Measurements from ENCODE around the gene CLEC7A. TPM values are rescaled to one million over a fixed set of nuclear protein-coding genes. Genes with fewer than 3 reads are reported as not detected.

CLEC7A gene
- total RNA-seq, 3 donors from 2014 or later (not counting 1 experiment from before 2014, with no cell fraction given) = 7.7 to 22.3 (median 20.8) TPM

DNA sequence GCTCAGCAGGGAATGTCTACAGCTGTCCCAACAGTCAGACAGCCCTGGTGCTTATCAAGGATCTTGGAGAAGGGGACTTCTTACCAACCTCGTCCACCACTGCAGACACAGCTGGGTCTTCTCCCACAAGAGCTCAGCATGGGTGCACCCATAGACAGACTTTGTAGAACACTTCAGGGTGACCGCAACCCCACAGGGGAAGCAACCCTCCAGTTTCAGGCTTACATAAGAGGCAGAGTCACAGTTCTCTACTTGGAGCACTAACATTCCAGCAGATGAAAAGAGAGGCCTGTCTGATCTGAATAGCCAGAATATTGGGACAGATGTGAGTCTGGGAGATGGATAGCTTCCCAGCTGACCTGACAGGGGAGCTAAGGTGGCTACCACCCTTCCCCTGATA is 27.7 kb downstream of the CLEC7A start:
- H3K27ac ChIP-seq (ENCODE audit: low read length) = no peak overlapping the region
- peaks cover 0 to 6% of the 10 kb centered on the region in 2 donors for H3K4me1 Mint-ChIP-seq
- H3K4me1 ChIP-seq (ENCODE audit: control insufficient read depth, insufficient read depth, low read length) = peaks cover 3% of the 10 kb centered on the region
- TF ChIP-seq, protein P1, sequence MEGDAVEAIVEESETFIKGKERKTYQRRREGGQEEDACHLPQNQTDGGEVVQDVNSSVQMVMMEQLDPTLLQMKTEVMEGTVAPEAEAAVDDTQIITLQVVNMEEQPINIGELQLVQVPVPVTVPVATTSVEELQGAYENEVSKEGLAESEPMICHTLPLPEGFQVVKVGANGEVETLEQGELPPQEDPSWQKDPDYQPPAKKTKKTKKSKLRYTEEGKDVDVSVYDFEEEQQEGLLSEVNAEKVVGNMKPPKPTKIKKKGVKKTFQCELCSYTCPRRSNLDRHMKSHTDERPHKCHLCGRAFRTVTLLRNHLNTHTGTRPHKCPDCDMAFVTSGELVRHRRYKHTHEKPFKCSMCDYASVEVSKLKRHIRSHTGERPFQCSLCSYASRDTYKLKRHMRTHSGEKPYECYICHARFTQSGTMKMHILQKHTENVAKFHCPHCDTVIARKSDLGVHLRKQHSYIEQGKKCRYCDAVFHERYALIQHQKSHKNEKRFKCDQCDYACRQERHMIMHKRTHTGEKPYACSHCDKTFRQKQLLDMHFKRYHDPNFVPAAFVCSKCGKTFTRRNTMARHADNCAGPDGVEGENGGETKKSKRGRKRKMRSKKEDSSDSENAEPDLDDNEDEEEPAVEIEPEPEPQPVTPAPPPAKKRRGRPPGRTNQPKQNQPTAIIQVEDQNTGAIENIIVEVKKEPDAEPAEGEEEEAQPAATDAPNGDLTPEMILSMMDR (IDR thresholded peaks at IDR 0.05) = no peak
- H3K9me3 Mint-ChIP-seq = peaks cover 0 to 4% of the 10 kb centered on the region in 2 donors
- H3K4me3 Mint-ChIP-seq = no peak overlapping the region
- no peaks in the 10 kb centered on the region for H3K27me3 ChIP-seq (ENCODE audit: control insufficient read depth, insufficient read depth, low read length)
- H3K36me3 Mint-ChIP-seq = peaks cover 6% of the 10 kb centered on the region
- no peak overlapping the region for H3K4me3 ChIP-seq (ENCODE audit: low read length)
- WGBS (ENCODE audit: insufficient coverage) = 69% methylated on average over 2 of the region's 2 CpGs
- intact Hi-C loops (cut with micrococcal nuclease) = no loop called here
- H3K9me3 ChIP-seq (ENCODE audit: control insufficient read depth, insufficient read depth, low read length) = no peaks in the 10 kb centered on the region
- peaks cover 12 to 13% of the 10 kb centered on the region in 2 donors for H3K27me3 Mint-ChIP-seq (ENCODE audit: low read depth in 2 of 2)
- DNase-seq (no peak), ATAC-seq (no peak)
- H3K36me3 ChIP-seq (ENCODE audit: control insufficient read depth, insufficient read depth, low read length) = no peaks in the 10 kb centered on the region
- H3K27ac Mint-ChIP-seq = no peak overlapping the region

DNA sequence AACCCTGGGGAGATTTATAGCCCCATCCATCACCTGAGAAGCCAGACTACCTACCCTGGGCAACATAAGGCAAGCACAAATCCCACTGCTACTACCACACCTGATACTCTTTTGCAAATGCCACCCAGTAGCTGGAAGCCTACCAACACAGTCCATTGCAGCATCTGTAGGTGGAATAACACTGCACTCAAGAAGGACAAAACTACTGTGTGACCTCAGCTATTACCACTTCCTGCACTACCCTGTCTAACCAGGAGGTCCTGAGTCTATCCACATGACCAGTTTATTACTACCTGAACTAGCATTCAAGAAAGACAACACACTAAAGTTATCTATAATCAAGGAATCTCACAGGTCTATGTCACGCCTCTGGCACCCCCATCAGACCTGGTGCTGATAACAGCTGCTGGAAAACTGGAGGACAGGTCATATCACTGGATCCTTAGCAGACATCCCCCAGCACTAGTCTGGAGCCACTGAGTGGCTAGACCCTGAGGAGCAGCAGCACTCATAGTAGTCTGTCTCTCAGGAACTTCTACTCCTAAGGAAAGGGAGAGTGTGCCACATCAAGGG is 28.3 kb downstream of the CLEC7A start:
- no peak overlapping the region for H3K4me3 Mint-ChIP-seq
- H3K27me3 Mint-ChIP-seq (ENCODE audit: low read depth in 2 of 2) = peaks cover 7 to 10% of the 10 kb centered on the region in 2 donors
- Histone ChIP-seq H3K9me3 (ENCODE audit: control insufficient read depth, insufficient read depth, low read length) (no peaks in the 10 kb centered on the region), H3K4me1 (ENCODE audit: control insufficient read depth, insufficient read depth, low read length) (peaks cover 3% of the 10 kb centered on the region), H3K4me3 (ENCODE audit: low read length) (no peak overlapping the region), H3K36me3 (ENCODE audit: control insufficient read depth, insufficient read depth, low read length) (no peaks in the 10 kb centered on the region), H3K27me3 (ENCODE audit: control insufficient read depth, insufficient read depth, low read length) (no peaks in the 10 kb centered on the region), H3K27ac (ENCODE audit: low read length) (no peak overlapping the region)
- DNase-seq (no peak), ATAC-seq (peak in 1 of 3 donors; percentile 45)
- H3K9me3 Mint-ChIP-seq = peaks cover 0 to 4% of the 10 kb centered on the region in 2 donors
- H3K36me3 Mint-ChIP-seq = peaks cover 6% of the 10 kb centered on the region
- no peak overlapping the region for H3K27ac Mint-ChIP-seq
- intact Hi-C loops (cut with micrococcal nuclease) = no loop called here
- H3K4me1 Mint-ChIP-seq = peaks cover 0 to 6% of the 10 kb centered on the region in 2 donors
- TF ChIP-seq, protein P1 (IDR thresholded peaks at IDR 0.05) = no peak
- WGBS (ENCODE audit: insufficient coverage) = 100% methylated on average over 1 of the region's 1 CpG

DNA sequence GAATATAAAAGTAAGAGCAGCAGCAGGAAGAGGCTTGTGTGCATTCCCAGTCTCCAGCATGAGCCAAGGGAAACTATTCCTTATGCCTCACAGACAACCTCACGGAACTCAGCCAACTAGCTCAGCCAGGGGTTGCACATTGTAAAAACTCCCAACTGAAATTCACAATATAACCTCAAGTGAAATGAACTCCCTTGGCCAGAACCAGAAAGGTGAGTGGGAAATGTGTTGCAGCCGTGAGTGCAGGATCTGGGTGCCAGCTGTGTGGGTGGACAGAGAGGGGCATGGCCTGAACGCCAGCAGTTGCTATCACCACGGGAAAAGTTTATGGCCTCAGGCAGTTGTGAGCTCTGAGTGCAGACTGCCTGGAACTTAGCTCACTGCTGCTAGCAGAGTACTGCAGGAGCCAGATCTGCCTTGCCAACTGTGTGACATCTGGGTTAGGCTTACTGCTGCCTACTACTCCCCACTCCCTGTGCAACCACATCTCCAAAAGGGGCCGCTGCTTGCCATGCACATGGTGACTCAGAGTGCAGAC is 28.9 kb downstream of the CLEC7A start:
- TF ChIP-seq, protein P1 (IDR thresholded peaks at IDR 0.05) = no peak
- peaks cover 0 to 6% of the 10 kb centered on the region in 2 donors for H3K4me1 Mint-ChIP-seq
- Histone ChIP-seq H3K4me3 (ENCODE audit: low read length) (no peak overlapping the region), H3K27me3 (ENCODE audit: control insufficient read depth, insufficient read depth, low read length) (peaks cover 2% of the 10 kb centered on the region), H3K36me3 (ENCODE audit: control insufficient read depth, insufficient read depth, low read length) (no peaks in the 10 kb centered on the region), H3K27ac (ENCODE audit: low read length) (no peak overlapping the region), H3K4me1 (ENCODE audit: control insufficient read depth, insufficient read depth, low read length) (peaks cover 3% of the 10 kb centered on the region), H3K9me3 (ENCODE audit: control insufficient read depth, insufficient read depth, low read length) (no peaks in the 10 kb centered on the region)
- H3K4me3 Mint-ChIP-seq = no peak overlapping the region
- DNase-seq (no peak), ATAC-seq (no peak)
- no peak overlapping the region for H3K27ac Mint-ChIP-seq
- peaks cover 6 to 10% of the 10 kb centered on the region in 2 donors for H3K27me3 Mint-ChIP-seq (ENCODE audit: low read depth in 2 of 2)
- intact Hi-C loops (cut with micrococcal nuclease) = no loop called here
- WGBS (ENCODE audit: insufficient coverage) = 89% methylated on average over 5 of the region's 5 CpGs
- H3K36me3 Mint-ChIP-seq = peaks cover 6% of the 10 kb centered on the region
- peaks cover 0 to 4% of the 10 kb centered on the region in 2 donors for H3K9me3 Mint-ChIP-seq
